Upper lobe of left lung (tissue), 4 donors: ENCODE data around the gene MICAL2.

ENCODE experiments used
- EP300 ChIP-seq, 4 donors: sonication (generic); formaldehyde crosslinking; IDR thresholded peaks; one replicate each; pipeline ENCODE4 v1.5.1; 2017; ENCODE audit warnings: antibody characterized with exemption in 4 of 4, control low read depth in 2 of 4
- POLR2A ChIP-seq, 4 donors: fragments of 450-650 bp; IDR thresholded peaks; one replicate each; pipeline ENCODE4 v1.5.1; 2016 to 2017; ENCODE audit warnings: antibody characterized with exemption in 4 of 4, mild to moderate bottlenecking in 2 of 4
- POLR2AphosphoS5 ChIP-seq, 2 donors: sonication (generic); formaldehyde crosslinking; IDR thresholded peaks; one replicate each; pipeline ENCODE4 v1.5.1; 2017; ENCODE audit warnings: antibody characterized with exemption in 2 of 2
- TF ChIP-seq, protein P1 (sequence below), 6 experiments: fragments of 450-650 bp in 4 of 6; fragments of 200-600 bp in 2 of 6; sonication (generic) in 2 of 6; IDR thresholded peaks; one replicate each; pipeline ENCODE4 v1.5.1; 2016 to 2019; ENCODE audit warnings: antibody characterized with exemption in 6 of 6

DNA sequence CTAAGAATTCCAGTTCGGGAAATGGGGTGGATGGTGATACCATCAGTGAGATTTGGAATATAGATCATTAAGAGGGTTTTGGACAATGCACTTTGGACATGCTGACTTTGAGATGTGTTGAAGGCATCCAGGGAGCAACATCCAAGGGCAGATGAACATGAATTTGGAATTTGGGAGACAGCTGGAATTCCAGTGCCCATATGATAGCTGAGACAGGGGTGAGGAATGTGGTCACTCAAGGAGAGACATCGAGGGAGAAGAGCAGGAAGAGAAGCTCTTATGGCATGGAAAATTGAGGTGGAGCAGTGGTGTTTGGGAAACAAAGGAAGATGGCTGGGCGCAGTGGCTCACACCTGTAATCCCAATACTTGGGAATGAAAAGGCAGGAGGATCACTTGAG is 11.8 kb upstream of the MICAL2 start:
- no peak for TF ChIP-seq EP300 (IDR thresholded peaks at IDR 0.05)
- TF ChIP-seq, protein P1, sequence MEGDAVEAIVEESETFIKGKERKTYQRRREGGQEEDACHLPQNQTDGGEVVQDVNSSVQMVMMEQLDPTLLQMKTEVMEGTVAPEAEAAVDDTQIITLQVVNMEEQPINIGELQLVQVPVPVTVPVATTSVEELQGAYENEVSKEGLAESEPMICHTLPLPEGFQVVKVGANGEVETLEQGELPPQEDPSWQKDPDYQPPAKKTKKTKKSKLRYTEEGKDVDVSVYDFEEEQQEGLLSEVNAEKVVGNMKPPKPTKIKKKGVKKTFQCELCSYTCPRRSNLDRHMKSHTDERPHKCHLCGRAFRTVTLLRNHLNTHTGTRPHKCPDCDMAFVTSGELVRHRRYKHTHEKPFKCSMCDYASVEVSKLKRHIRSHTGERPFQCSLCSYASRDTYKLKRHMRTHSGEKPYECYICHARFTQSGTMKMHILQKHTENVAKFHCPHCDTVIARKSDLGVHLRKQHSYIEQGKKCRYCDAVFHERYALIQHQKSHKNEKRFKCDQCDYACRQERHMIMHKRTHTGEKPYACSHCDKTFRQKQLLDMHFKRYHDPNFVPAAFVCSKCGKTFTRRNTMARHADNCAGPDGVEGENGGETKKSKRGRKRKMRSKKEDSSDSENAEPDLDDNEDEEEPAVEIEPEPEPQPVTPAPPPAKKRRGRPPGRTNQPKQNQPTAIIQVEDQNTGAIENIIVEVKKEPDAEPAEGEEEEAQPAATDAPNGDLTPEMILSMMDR (IDR thresholded peaks at IDR 0.05), result no peak
- no peak for TF ChIP-seq POLR2A (IDR thresholded peaks at IDR 0.05)
- TF ChIP-seq POLR2AphosphoS5 (IDR thresholded peaks at IDR 0.05), result no peak
